OCI-LY3 (cell line): ENCODE results near the gene TAF1B.

Source experiments
- H2AFZ ChIP-seq: fragments of 200-600, 300-600 bp; shearing (Covaris generic); 2 replicates; pipeline ENCODE4 v1.6.0; 2014; ENCODE audit warnings: antibody characterized with exemption, low read depth, low read length
- H3K27ac ChIP-seq: fragments of 200-600, 300-600 bp; sonication (generic); 2 replicates; pipeline ENCODE4 v1.5.1; 2014; ENCODE audit warnings: mild to moderate bottlenecking, low read length, moderate library complexity, mixed read lengths
- H3K27me3 ChIP-seq: fragments of 200-600, 300-600 bp; sonication (generic); 2 replicates; pipeline ENCODE4 v1.6.1; 2014; ENCODE audit warnings: low read depth, low read length, mixed read lengths
- H3K36me3 ChIP-seq: fragments of 200-600, 300-600 bp; sonication (generic); replicated peaks from 2 replicates; pipeline ENCODE3; 2014; ENCODE audit warnings: low read depth, low read length, mixed read lengths
- H3K4me1 ChIP-seq: fragments of 300-600, 200-600 bp; sonication (generic); 2 replicates; pipeline ENCODE4 v1.6.1; 2014; ENCODE audit warnings: low read length, mixed read lengths
- H3K4me2 ChIP-seq: fragments of 200-600, 300-600 bp; sonication (generic); 2 replicates; pipeline ENCODE4 v1.6.1; 2014; ENCODE audit warnings: low read length, mixed read lengths
- H3K4me3 ChIP-seq: fragments of 300-600, 200-600 bp; sonication (generic); 2 replicates; pipeline ENCODE4 v1.5.1; 2014; ENCODE audit warnings: antibody characterized with exemption, mild to moderate bottlenecking, low read length, moderate library complexity
- H3K79me2 ChIP-seq: fragments of 300-600, 200-600 bp; shearing (Covaris generic); 2 replicates; pipeline ENCODE4 v1.6.1; 2014; ENCODE audit warnings: mild to moderate bottlenecking, low read length, mixed read lengths
- H3K9ac ChIP-seq: fragments of 300-600, 200-600 bp; shearing (Covaris generic); 2 replicates; pipeline ENCODE4 v1.6.0; 2014; ENCODE audit warnings: mild to moderate bottlenecking, low read length, moderate library complexity
- H3K9me3 ChIP-seq: fragments of 200-600, 300-600 bp; shearing (Covaris generic); 2 replicates; pipeline ENCODE4 v1.6.1; 2014; ENCODE audit warnings: low read length, mixed read lengths; ENCODE audit not compliant: insufficient read depth
- H4K20me1 ChIP-seq: fragments of 200-600, 300-600 bp; sonication (generic); 2 replicates; pipeline ENCODE4 v1.6.1; 2016; ENCODE audit warnings: low read length, mixed read lengths; ENCODE audit not compliant: insufficient read depth
- CTCF ChIP-seq: fragments of 200-600, 300-600 bp; sonication (generic); IDR thresholded peaks from 2 replicates; pipeline ENCODE4 v1.5.1; 2014; ENCODE audit warnings: antibody characterized with exemption, low read length, low read depth
- EZH2phosphoT487 ChIP-seq: fragments of 200-600 bp; shearing (Covaris generic); IDR thresholded peaks from 2 replicates; pipeline ENCODE4 v1.6.1; 2018; ENCODE audit warnings: antibody characterized with exemption, mixed run types, low read depth

Gene TAF1B

GRCh38 chr2:9937258-9937657 is 94.0 kb downstream of the TAF1B start:
- no peaks in the 10 kb centered on the region for H3K9me3 ChIP-seq
- H3K36me3 ChIP-seq = peaks cover 9% of the 10 kb centered on the region
- H3K79me2 ChIP-seq = no peaks in the 10 kb centered on the region
- H3K4me1 ChIP-seq = peaks cover 19% of the 10 kb centered on the region
- H3K27me3 ChIP-seq = no peaks in the 10 kb centered on the region
- no peak overlapping the region for H2AFZ ChIP-seq
- H4K20me1 ChIP-seq = no peaks in the 10 kb centered on the region
- TF ChIP-seq CTCF (no peak), EZH2phosphoT487 (no peak)
- no peak overlapping the region for H3K9ac ChIP-seq
- no peak overlapping the region for H3K4me3 ChIP-seq
- H3K4me2 ChIP-seq = no peak overlapping the region
- no peak overlapping the region for H3K27ac ChIP-seq

GRCh38 chr2:9937968-9938367 is 94.7 kb downstream of the TAF1B start:
- TF ChIP-seq EZH2phosphoT487 (no peak), CTCF (no peak)
- no peak overlapping the region for H3K27ac ChIP-seq
- peaks cover 19% of the 10 kb centered on the region for H3K4me1 ChIP-seq
- no peak overlapping the region for H3K9ac ChIP-seq
- no peak overlapping the region for H2AFZ ChIP-seq
- no peak overlapping the region for H3K4me2 ChIP-seq
- H3K27me3 ChIP-seq = no peaks in the 10 kb centered on the region
- peaks cover 9% of the 10 kb centered on the region for H3K36me3 ChIP-seq
- no peaks in the 10 kb centered on the region for H3K79me2 ChIP-seq
- no peaks in the 10 kb centered on the region for H4K20me1 ChIP-seq
- no peak overlapping the region for H3K4me3 ChIP-seq
- H3K9me3 ChIP-seq = no peaks in the 10 kb centered on the region

- Histone ChIP-seq H3K9ac (no peak overlapping the region), H2AFZ (no peak overlapping the region), H3K9me3 (no peaks in the 10 kb centered on the region), H4K20me1 (no peaks in the 10 kb centered on the region), H3K4me2 (no peak overlapping the region), H3K36me3 (peaks cover under 1% of the 10 kb centered on the region), H3K27ac (no peak overlapping the region), H3K79me2 (no peaks in the 10 kb centered on the region), H3K4me1 (peaks cover 19% of the 10 kb centered on the region), H3K27me3 (peaks cover 7% of the 10 kb centered on the region), H3K4me3 (no peak overlapping the region)
- TF ChIP-seq CTCF (no peak), EZH2phosphoT487 (no peak)
Observed at GRCh38 chr2:9939587-9940485, 96.6 kb downstream of the TAF1B start.

GRCh38 chr2:9941196-9941995 is 98.1 kb downstream of the TAF1B start:
- Histone ChIP-seq H3K27ac (peak overlapping the region; percentile 55), H3K4me2 (peak overlapping the region; percentile 76), H4K20me1 (no peaks in the 10 kb centered on the region), H3K79me2 (no peaks in the 10 kb centered on the region), H3K9ac (peak overlapping the region; percentile 20; the same call in 1 of the 2 replicates), H2AFZ (0 out of 2 replicates have a peak overlapping the region, but pooled peaks have one; percentile 25), H3K27me3 (peaks cover 22% of the 10 kb centered on the region), H3K36me3 (no peaks in the 10 kb centered on the region), H3K4me1 (peaks cover 19% of the 10 kb centered on the region), H3K9me3 (no peaks in the 10 kb centered on the region), H3K4me3 (peak overlapping the region; percentile 56)
- no peak for TF ChIP-seq CTCF
- TF ChIP-seq EZH2phosphoT487 = no peak
